ENCODE measurements around the gene PTPRE. TPM values are rescaled to one million over a fixed set of nuclear protein-coding genes. Genes with fewer than 3 reads are reported as not detected.

Gene PTPRE
- total RNA-seq, 1 experiment from 2014 or later: 3.1 TPM

- TF ChIP-seq ATF6 (CRISPR knock-in tag; IDR thresholded peaks at IDR 0.05) (no peak), PRRX2 (CRISPR knock-in tag; IDR thresholded peaks at IDR 0.05) (no peak), AFF4 (CRISPR knock-in tag; IDR thresholded peaks at IDR 0.05; ENCODE audit: borderline replicate concordance) (no peak), ATF3 (CRISPR knock-in tag; conservative IDR thresholded peaks at IDR 0.05) (no peak), SMAD4 (CRISPR knock-in tag; IDR thresholded peaks at IDR 0.05) (no peak), ETV6 (CRISPR knock-in tag; IDR thresholded peaks at IDR 0.05) (no peak), MLX (CRISPR knock-in tag; IDR thresholded peaks at IDR 0.05) (no peak), EMX1 (CRISPR knock-in tag; IDR thresholded peaks at IDR 0.05) (no peak), OVOL2 (CRISPR knock-in tag; IDR thresholded peaks at IDR 0.05; ENCODE audit: borderline replicate concordance) (no peak)
These were observed 208.0 kb downstream of the PTPRE start (continued) for GRCh38 chr10:128114901-128115300.

GRCh38 chr10:128115356-128115755 lies 208.5 kb downstream of the PTPRE start:
- no peak for ATAC-seq
- Mint-ChIP-seq H3K4me1 (no peaks in the 10 kb centered on the region), H3K27ac (no peak overlapping the region), H3K36me3 (peaks cover 59% of the 10 kb centered on the region), H3K27me3 (ENCODE audit: low read depth) (no peaks in the 10 kb centered on the region), H3K4me3 (no peak overlapping the region), H3K9me3 (no peaks in the 10 kb centered on the region)
- no peak for DNase-seq (ENCODE audit: low spot score)
- POLR2A ChIA-PET: no interaction called here
- CTCF ChIA-PET: interaction anchor here (2.0 kb wide), 1 partner anchor 23 kb away, joined by 8 read pairs; no protein-coding TSS in a partner anchor
- TF ChIP-seq RELA (CRISPR knock-in tag; IDR thresholded peaks at IDR 0.05; ENCODE audit: borderline replicate concordance) (no peak), ZNF263 (CRISPR knock-in tag; IDR thresholded peaks at IDR 0.05; ENCODE audit: low read depth) (no peak), ARID4B (CRISPR knock-in tag; IDR thresholded peaks at IDR 0.05; ENCODE audit: borderline replicate concordance) (no peak), ZNF396 (CRISPR knock-in tag; IDR thresholded peaks at IDR 0.05; ENCODE audit: borderline replicate concordance) (no peak), FOXK1 (CRISPR knock-in tag; IDR thresholded peaks at IDR 0.05) (no peak), ZNF532 (CRISPR knock-in tag; IDR thresholded peaks at IDR 0.05; ENCODE audit: borderline replicate concordance) (no peak), CTCF (IDR thresholded peaks at IDR 0.05) (no peak), HMGA2 (CRISPR knock-in tag; IDR thresholded peaks at IDR 0.05) (no peak), OVOL2 (CRISPR knock-in tag; IDR thresholded peaks at IDR 0.05; ENCODE audit: borderline replicate concordance) (no peak)
